Keratinocyte (primary cell): ENCODE data around the gene CETN1. TPM values are rescaled to one million over a fixed set of nuclear protein-coding genes. Genes with fewer than 3 reads are reported as not detected.

ENCODE experiments used
- DNase-seq: peaks from one replicate; pipeline ENCODE4 v3.0.0-alpha.2; 2011; ENCODE audit warnings: low read depth, missing footprints, low spot score
- FAIRE-seq: peaks from 2 replicates; lab custom pipeline; 2011; peaks lifted over from hg19 to GRCh38; lab: Jason Lieb, UNC
- H2AFZ ChIP-seq: 2 replicates; pipeline ENCODE4 v1.6.0; 2012; ENCODE audit warnings: low read length, control low read depth, inconsistent platforms; ENCODE audit not compliant: control insufficient read depth
- H3K27ac ChIP-seq: 2 replicates; pipeline ENCODE4 v1.5.1; 2011; ENCODE audit warnings: low read length; ENCODE audit not compliant: control insufficient read depth, insufficient read depth
- H3K27me3 ChIP-seq: 3 replicates; pipeline ENCODE4 v1.6.0; 2011; ENCODE audit warnings: low read length; ENCODE audit not compliant: control insufficient read depth, insufficient read depth; ENCODE audit errors: extremely low read depth
- H3K36me3 ChIP-seq, 2 experiments: 2 replicates in 1 of 2; 3 replicates in 1 of 2; pipeline ENCODE4 v1.5.1; 2011; ENCODE audit warnings: low read length in 2 of 2, mild to moderate bottlenecking in 1 of 2; ENCODE audit not compliant: control insufficient read depth in 2 of 2, insufficient read depth in 2 of 2; ENCODE audit errors: extremely low read depth in 1 of 2
- H3K4me1 ChIP-seq: 3 replicates; pipeline ENCODE4 v1.5.1; 2011; ENCODE audit warnings: low read length; ENCODE audit not compliant: control insufficient read depth, insufficient read depth; ENCODE audit errors: extremely low read depth
- H3K4me2 ChIP-seq: 3 replicates; pipeline ENCODE4 v1.6.0; 2011; ENCODE audit warnings: low read depth, low read length; ENCODE audit not compliant: control insufficient read depth, insufficient read depth; ENCODE audit errors: extremely low read depth
- H3K4me3 ChIP-seq, 3 experiments: fragments of 200-600 bp in 1 of 3; sonication (generic) in 1 of 3; 2 replicates in 2 of 3; 3 replicates in 1 of 3; pipeline ENCODE4 v1.5.1; 2011 to 2016; ENCODE audit warnings: low read length in 3 of 3, mild to moderate bottlenecking in 3 of 3, control low read depth in 2 of 3, inconsistent platforms in 1 of 3, low read depth in 1 of 3, mixed read lengths in 1 of 3, mixed run types in 1 of 3, moderate library complexity in 1 of 3; ENCODE audit not compliant: control insufficient read depth in 2 of 3, insufficient read depth in 2 of 3; ENCODE audit errors: extremely low read depth in 1 of 3
- H3K79me2 ChIP-seq: 2 replicates; pipeline ENCODE4 v1.6.0; 2012; ENCODE audit warnings: low read length; ENCODE audit not compliant: control insufficient read depth, insufficient read depth
- H3K9ac ChIP-seq: 3 replicates; pipeline ENCODE4 v1.6.0; 2011; ENCODE audit warnings: low read length; ENCODE audit not compliant: control insufficient read depth, insufficient read depth; ENCODE audit errors: extremely low read depth
- H3K9me1 ChIP-seq: 3 replicates; pipeline ENCODE4 v1.6.0; 2011; ENCODE audit warnings: low read length; ENCODE audit not compliant: control insufficient read depth, insufficient read depth; ENCODE audit errors: extremely low read depth
- H3K9me3 ChIP-seq: 2 replicates; pipeline ENCODE4 v1.5.1; 2012; ENCODE audit warnings: low read depth, low read length; ENCODE audit not compliant: control insufficient read depth
- H4K20me1 ChIP-seq: 3 replicates; pipeline ENCODE4 v1.6.0; 2011; ENCODE audit warnings: low read length; ENCODE audit not compliant: control insufficient read depth, insufficient read depth; ENCODE audit errors: extremely low read depth
- CTCF ChIP-seq, 3 experiments: IDR thresholded peaks in 1 of 3; conservative IDR thresholded peaks in 1 of 3; optimal IDR thresholded peaks in 1 of 3; 2 replicates in 2 of 3; 3 replicates in 1 of 3; pipeline versions ENCODE3 to v1.5.1; 2011; ENCODE audit warnings: low read length in 3 of 3, mild to moderate bottlenecking in 3 of 3, moderate library complexity in 2 of 3, control low read depth in 1 of 3, inconsistent platforms in 1 of 3; ENCODE audit not compliant: insufficient read depth in 2 of 3; ENCODE audit errors: extremely low read depth in 1 of 3
- EZH2 ChIP-seq: IDR thresholded peaks from one replicate; pipeline ENCODE4 v1.6.1; 2012; ENCODE audit warnings: inconsistent platforms, mild to moderate bottlenecking, low read length, moderate library complexity
- dilution Hi-C: fragments of 300-500 bp; cut with MboI; formaldehyde crosslinking; loops from one replicate; pipeline ENCODE4 v1.7.0; 2020; ENCODE audit warnings: low sequenced_read_pairs; ENCODE audit not compliant: extremely low pct_ligation_motif_present
- polyA plus RNA-seq, 5 experiments: library from polyadenylated mRNA; depleted of rRNA in 3 of 5; stranded (reverse) in 3 of 5; stranded (forward) in 1 of 5; unstranded in 1 of 5; fragments of >200 nt; gene quantifications; 1 replicate in 1 of 5; 2 replicates in 3 of 5; 3 replicates in 1 of 5; pipeline versions ENCODE4 v1.2.1 to v1.2.3, GENCODE V29; 2011 to 2012; ENCODE audit warnings: missing spikeins in 2 of 5, low read depth in 1 of 5, low replicate concordance in 1 of 5

CETN1 gene
- polyA plus RNA-seq, 1 donor (not counting 4 experiments of a cell fraction or from before 2014, with no cell fraction given) = not detected

GRCh38 chr18:574865-575645 is 5.1 kb upstream of the CETN1 start:
- H3K9ac ChIP-seq = no peak overlapping the region
- H3K27me3 ChIP-seq = no peaks in the 10 kb centered on the region
- no peaks in the 10 kb centered on the region for H3K79me2 ChIP-seq
- no peak overlapping the region for H3K4me3 ChIP-seq
- H3K9me3 ChIP-seq = no peaks in the 10 kb centered on the region
- no peaks in the 10 kb centered on the region for H3K4me1 ChIP-seq
- FAIRE-seq = no peak
- DNase-seq = no peak
- H2AFZ ChIP-seq = no peak overlapping the region
- no peak overlapping the region for H3K4me2 ChIP-seq
- H3K36me3 ChIP-seq = no peaks in the 10 kb centered on the region
- H3K27ac ChIP-seq = no peak overlapping the region
- H3K9me1 ChIP-seq = no peaks in the 10 kb centered on the region
- dilution Hi-C loops = no loop called here
- no peaks in the 10 kb centered on the region for H4K20me1 ChIP-seq
- TF ChIP-seq EZH2 (no peak), CTCF (optimal IDR thresholded peaks at IDR 0.05 in 1 of 3, IDR thresholded peaks at IDR 0.05 in 1 of 3, conservative IDR thresholded peaks at IDR 0.05 in 1 of 3; ENCODE audit: extremely low read depth in 1 of 3, insufficient read depth in 2 of 3, low read length in 3 of 3) (no peak)

DNA sequence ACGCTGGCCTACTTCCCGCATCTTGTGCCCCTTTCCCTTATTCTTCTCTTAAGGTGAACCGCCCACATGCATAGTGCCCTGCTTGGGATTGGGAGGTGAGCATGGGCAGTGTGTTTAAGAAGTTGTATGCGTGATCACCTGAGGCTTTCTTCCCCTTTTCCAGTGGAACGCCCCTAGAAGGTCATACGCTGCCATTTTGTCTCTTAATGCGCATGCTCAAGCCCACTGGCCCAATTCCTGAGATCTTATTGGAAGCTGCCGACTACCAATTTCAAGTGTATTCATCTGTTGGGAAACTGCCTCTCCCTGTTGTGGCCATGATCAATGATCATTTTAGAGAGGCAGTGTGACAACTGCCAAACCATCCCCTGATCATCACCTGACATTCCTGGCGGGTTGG is 3.3 kb upstream of the CETN1 start:
- Histone ChIP-seq H3K27ac (no peak overlapping the region), H3K9me1 (no peaks in the 10 kb centered on the region), H3K9ac (no peak overlapping the region), H3K27me3 (no peaks in the 10 kb centered on the region), H3K4me3 (no peak overlapping the region), H3K4me1 (no peaks in the 10 kb centered on the region), H4K20me1 (no peaks in the 10 kb centered on the region), H3K36me3 (no peaks in the 10 kb centered on the region), H2AFZ (no peak overlapping the region), H3K79me2 (no peaks in the 10 kb centered on the region), H3K4me2 (no peak overlapping the region), H3K9me3 (no peaks in the 10 kb centered on the region)
- FAIRE-seq (no peak), DNase-seq (no peak)
- dilution Hi-C loops = no loop called here
- TF ChIP-seq EZH2 = no peak
